Activated CD8-positive, alpha-beta T cell treated with anti-CD3 and anti-CD28 coated beads for 36 hours (primary cell): ENCODE results near the gene CRIP2. TPM values are rescaled to one million over a fixed set of nuclear protein-coding genes. Genes with fewer than 3 reads are reported as not detected.

ENCODE experiments used
- ATAC-seq: fragments of 200-7000 bp; cut with Tn5 transposase; one replicate; pipeline ENCODE4 v1.10.0; 2021; ENCODE audit warnings: mild to moderate bottlenecking, moderate library complexity
- CTCF ChIA-PET: fragments of 350-600 bp; sonication (Branson Sonifier 250); formaldehyde crosslinking; loops from one replicate; lab custom pipeline; 2021; ENCODE audit warnings: antibody characterized with exemption; lab: Charles Lee
- POLR2A ChIA-PET: fragments of 350-600 bp; sonication (Branson Sonifier 250); formaldehyde crosslinking; loops from one replicate; lab custom pipeline; 2021; ENCODE audit warnings: antibody characterized with exemption; lab: Charles Lee
- DNase-seq: peaks from one replicate; pipeline ENCODE4 v3.0.0-alpha.2; 2020
- H3K27ac Mint-ChIP-seq: one replicate; pipeline ENCODE4 v1.8.0; 2021; ENCODE audit warnings: mild to moderate bottlenecking, mixed read lengths
- H3K27me3 Mint-ChIP-seq: one replicate; pipeline ENCODE4 v1.8.0; 2021; ENCODE audit warnings: mixed read lengths
- H3K36me3 Mint-ChIP-seq: one replicate; pipeline ENCODE4 v1.8.0; 2021; ENCODE audit warnings: low read depth, mixed read lengths
- H3K4me1 Mint-ChIP-seq: one replicate; pipeline ENCODE4 v1.8.0; 2021; ENCODE audit warnings: low read depth, mixed read lengths
- H3K4me3 Mint-ChIP-seq: one replicate; pipeline ENCODE4 v1.8.0; 2021; ENCODE audit warnings: mild to moderate bottlenecking, moderate library complexity, mixed read lengths
- H3K9me3 Mint-ChIP-seq: one replicate; pipeline ENCODE4 v1.8.0; 2021; ENCODE audit warnings: mixed read lengths
- CTCF ChIP-seq: fragments of 200-600 bp; IDR thresholded peaks from one replicate; pipeline ENCODE4 v1.8.0; 2022; ENCODE audit warnings: antibody characterized with exemption, mild to moderate bottlenecking
- intact Hi-C: fragments of 100-400 bp; cut with micrococcal nuclease; formaldehyde crosslinking; loops from one replicate; pipeline ENCODE4 v1.10.0; 2022
- total RNA-seq, 2 experiments: library from RNA; stranded (reverse); gene quantifications; one replicate each; pipeline ENCODE4 v1.2.3, GENCODE V29; 2021

The CRIP2 gene
- total RNA-seq, 2 experiments from 2014 or later = 0.45 TPM; not detected in 1

GRCh38 chr14:105469456-105470349, 4.9 kb upstream of the CRIP2 start:
- CTCF ChIA-PET = interaction anchor here (0.7 to 1.5 kb wide), 2 partner anchors 11 to 21 kb away, joined by 3 read pairs; no protein-coding TSS in a partner anchor
- no peak overlapping the region for H3K27ac Mint-ChIP-seq
- POLR2A ChIA-PET = no interaction called here
- no peaks in the 10 kb centered on the region for H3K9me3 Mint-ChIP-seq
- H3K4me3 Mint-ChIP-seq = no peak overlapping the region
- intact Hi-C loops = no loop called here
- H3K4me1 Mint-ChIP-seq = peaks cover 2% of the 10 kb centered on the region
- ATAC-seq (no peak), DNase-seq (no peak)
- H3K27me3 Mint-ChIP-seq = no peaks in the 10 kb centered on the region
- no peak for TF ChIP-seq CTCF
- no peaks in the 10 kb centered on the region for H3K36me3 Mint-ChIP-seq

- Mint-ChIP-seq H3K36me3 (no peaks in the 10 kb centered on the region), H3K27ac (no peak overlapping the region), H3K4me3 (no peak overlapping the region), H3K9me3 (no peaks in the 10 kb centered on the region), H3K27me3 (peaks cover 2% of the 10 kb centered on the region), H3K4me1 (peaks cover 2% of the 10 kb centered on the region)
- ATAC-seq (no peak), DNase-seq (no peak)
- TF ChIP-seq CTCF = no peak
- CTCF ChIA-PET = interaction anchor here (0.7 to 3.4 kb wide), 3 partner anchors 10 to 99 kb away, joined by 3 to 20 read pairs (median 5); no protein-coding TSS in a partner anchor
- intact Hi-C loops = no loop called here
- POLR2A ChIA-PET = interaction anchor here (1.3 to 1.6 kb wide), 2 partner anchors 35 to 50 kb away, joined by 4 to 5 read pairs; no protein-coding TSS in a partner anchor
These were observed 4.0 kb upstream of the CRIP2 start for GRCh38 chr14:105470350-105471296.

- H3K27me3 Mint-ChIP-seq = peaks cover 4% of the 10 kb centered on the region
- TF ChIP-seq CTCF = no peak
- ChIA-PET POLR2A (interaction anchor here (1.2 to 1.6 kb wide), 3 partner anchors 9 to 51 kb away, joined by 4 to 7 read pairs (median 5); no protein-coding TSS in a partner anchor), CTCF (interaction anchor here (0.5 to 3.4 kb wide), 3 partner anchors 19 to 100 kb away, joined by 3 to 20 read pairs (median 5); no protein-coding TSS in a partner anchor)
- DNase-seq = no peak
- peaks cover 2% of the 10 kb centered on the region for H3K4me1 Mint-ChIP-seq
- no peaks in the 10 kb centered on the region for H3K36me3 Mint-ChIP-seq
- ATAC-seq = no peak
- no peaks in the 10 kb centered on the region for H3K9me3 Mint-ChIP-seq
- intact Hi-C loops = no loop called here
- no peak overlapping the region for H3K27ac Mint-ChIP-seq
- H3K4me3 Mint-ChIP-seq = no peak overlapping the region
These were observed 3.3 kb upstream of the CRIP2 start for GRCh38 chr14:105471297-105471821.

GRCh38 chr14:105471823-105472485, 2.7 kb upstream of the CRIP2 start:
- Mint-ChIP-seq H3K9me3 (no peaks in the 10 kb centered on the region), H3K4me3 (no peak overlapping the region), H3K27me3 (peaks cover 8% of the 10 kb centered on the region), H3K36me3 (no peaks in the 10 kb centered on the region), H3K4me1 (peaks cover 5% of the 10 kb centered on the region), H3K27ac (no peak overlapping the region)
- POLR2A ChIA-PET = interaction anchor here (0.6 to 1.6 kb wide), 4 partner anchors 9 to 98 kb away, joined by 4 to 7 read pairs (median 4); no protein-coding TSS in a partner anchor
- TF ChIP-seq CTCF = no peak
- no peak for DNase-seq
- CTCF ChIA-PET = interaction anchor here (0.5 to 3.4 kb wide), 5 partner anchors 9 to 100 kb away, joined by 3 to 20 read pairs (median 5); no protein-coding TSS in a partner anchor
- intact Hi-C loops = no loop called here
- ATAC-seq = no peak
